PFSK-1 (cell line): ENCODE measurements around the gene CNTNAP2.

ENCODE experiments used
- FOXP2 ChIP-seq: optimal IDR thresholded peaks from 2 replicates; pipeline ENCODE3; 2011; ENCODE audit warnings: borderline replicate concordance, control low read depth, inconsistent platforms; ENCODE audit not compliant: insufficient read depth; ENCODE audit errors: extremely low read length, extremely low read depth
- POLR2AphosphoS5 ChIP-seq: IDR thresholded peaks from 2 replicates; pipeline ENCODE4 v1.6.1; 2012; ENCODE audit warnings: low read depth, mild to moderate bottlenecking, control low read depth, low read length, moderate library complexity
- REST ChIP-seq, 2 experiments: IDR thresholded peaks; 2 replicates each; pipeline versions ENCODE4 v1.6.1 to v1.8.0; 2011 to 2012; ENCODE audit warnings: low read depth in 2 of 2, low read length in 2 of 2, control low read depth in 1 of 2, inconsistent platforms in 1 of 2, mild to moderate bottlenecking in 1 of 2, moderate library complexity in 1 of 2; ENCODE audit not compliant: insufficient read depth in 1 of 2
- SIN3A ChIP-seq: IDR thresholded peaks from 2 replicates; pipeline ENCODE4 v1.6.1; 2012; ENCODE audit warnings: mild to moderate bottlenecking, low read length, moderate library complexity, borderline replicate concordance; ENCODE audit not compliant: insufficient read depth
- TAF1 ChIP-seq: IDR thresholded peaks from 2 replicates; pipeline ENCODE4 v1.6.1; 2012; ENCODE audit warnings: low read length, control low read depth, borderline replicate concordance; ENCODE audit not compliant: insufficient read depth

The CNTNAP2 gene

GRCh38 chr7:148129023-148129422 lies 2012.4 kb downstream of the CNTNAP2 start:
- no peak for TF ChIP-seq SIN3A
- no peak for TF ChIP-seq POLR2AphosphoS5
- no peak for TF ChIP-seq TAF1
- no peak for TF ChIP-seq REST (IDR thresholded peaks at IDR 0.05; ENCODE audit: insufficient read depth in 1 of 2, low read depth in 2 of 2, low read length in 2 of 2)
- TF ChIP-seq FOXP2: no peak

GRCh38 chr7:148135116-148135515 lies 2018.5 kb downstream of the CNTNAP2 start:
- TF ChIP-seq TAF1 (no peak), REST (IDR thresholded peaks at IDR 0.05; ENCODE audit: insufficient read depth in 1 of 2, low read depth in 2 of 2, low read length in 2 of 2) (no peak), POLR2AphosphoS5 (no peak), FOXP2 (no peak), SIN3A (no peak)

GRCh38 chr7:148135997-148136396 lies 2019.4 kb downstream of the CNTNAP2 start:
- TF ChIP-seq FOXP2: no peak
- no peak for TF ChIP-seq SIN3A
- no peak for TF ChIP-seq TAF1
- TF ChIP-seq REST (IDR thresholded peaks at IDR 0.05; ENCODE audit: insufficient read depth in 1 of 2, low read depth in 2 of 2, low read length in 2 of 2): no peak
- no peak for TF ChIP-seq POLR2AphosphoS5

GRCh38 chr7:148142660-148143248 lies 2026.2 kb downstream of the CNTNAP2 start:
- TF ChIP-seq REST (IDR thresholded peaks at IDR 0.05; ENCODE audit: insufficient read depth in 1 of 2, low read depth in 2 of 2, low read length in 2 of 2) (peak; percentile 72 to 89), SIN3A (no peak), FOXP2 (no peak), POLR2AphosphoS5 (no peak), TAF1 (no peak)
